RWPE2 (cell line): ENCODE measurements around the gene C1QTNF1.
A peak's percentile ranks its signal among the peaks of the same experiment; 100 is the strongest.

Experiments used
- ATAC-seq: fragments of 200-7000 bp; cut with Tn5 transposase; 3 replicates; pipeline ENCODE4 v1.9.1; 2021; ENCODE audit warnings: low read depth
- DNase-seq: peaks from one replicate; pipeline ENCODE4 v3.0.0-alpha.2; 2020; ENCODE audit warnings: low spot score
- H3K27ac ChIP-seq: fragments of 450-650 bp; 2 replicates; pipeline ENCODE4 v1.5.1; 2017; ENCODE audit warnings: mild to moderate bottlenecking; ENCODE audit not compliant: poor library complexity, severe bottlenecking
- H3K27me3 ChIP-seq: fragments of 250-450 bp; sonication (Bioruptor Pico); 2 replicates; pipeline ENCODE4 v1.5.1; 2021; ENCODE audit warnings: mild to moderate bottlenecking, moderate library complexity; ENCODE audit not compliant: insufficient read depth, poor library complexity, severe bottlenecking
- H3K36me3 ChIP-seq: fragments of 250-450 bp; sonication (Bioruptor Pico); 2 replicates; pipeline ENCODE4 v1.5.1; 2020; ENCODE audit warnings: low read depth, mild to moderate bottlenecking, moderate library complexity
- H3K4me1 ChIP-seq: fragments of 250-450 bp; sonication (Bioruptor Pico); 2 replicates; pipeline ENCODE4 v1.5.1; 2021; ENCODE audit warnings: mild to moderate bottlenecking, moderate library complexity; ENCODE audit not compliant: insufficient read depth, poor library complexity, severe bottlenecking
- H3K4me3 ChIP-seq: fragments of 250-450 bp; sonication (Bioruptor Pico); 2 replicates; pipeline ENCODE4 v1.5.1; 2021; ENCODE audit warnings: mild to moderate bottlenecking, moderate library complexity; ENCODE audit not compliant: severe bottlenecking
- H3K9me3 ChIP-seq: fragments of 250-450 bp; sonication (Bioruptor Pico); 2 replicates; pipeline ENCODE4 v1.5.1; 2021; ENCODE audit warnings: mild to moderate bottlenecking, moderate library complexity; ENCODE audit not compliant: severe bottlenecking
- TF ChIP-seq, protein P1 (sequence below): fragments of 450-650 bp; IDR thresholded peaks from one replicate; pipeline ENCODE4 v1.5.1; 2017; ENCODE audit warnings: mild to moderate bottlenecking, moderate library complexity; ENCODE audit not compliant: poor library complexity, severe bottlenecking

The C1QTNF1 gene

GRCh38 chr17:79006046-79006445 is 17.9 kb upstream of the C1QTNF1 start:
- no peaks in the 10 kb centered on the region for H3K27me3 ChIP-seq
- H3K36me3 ChIP-seq, result peaks cover 40% of the 10 kb centered on the region
- no peaks in the 10 kb centered on the region for H3K9me3 ChIP-seq
- peak overlapping the region; percentile 46 for H3K27ac ChIP-seq
- no peak for DNase-seq
- TF ChIP-seq, protein P1, sequence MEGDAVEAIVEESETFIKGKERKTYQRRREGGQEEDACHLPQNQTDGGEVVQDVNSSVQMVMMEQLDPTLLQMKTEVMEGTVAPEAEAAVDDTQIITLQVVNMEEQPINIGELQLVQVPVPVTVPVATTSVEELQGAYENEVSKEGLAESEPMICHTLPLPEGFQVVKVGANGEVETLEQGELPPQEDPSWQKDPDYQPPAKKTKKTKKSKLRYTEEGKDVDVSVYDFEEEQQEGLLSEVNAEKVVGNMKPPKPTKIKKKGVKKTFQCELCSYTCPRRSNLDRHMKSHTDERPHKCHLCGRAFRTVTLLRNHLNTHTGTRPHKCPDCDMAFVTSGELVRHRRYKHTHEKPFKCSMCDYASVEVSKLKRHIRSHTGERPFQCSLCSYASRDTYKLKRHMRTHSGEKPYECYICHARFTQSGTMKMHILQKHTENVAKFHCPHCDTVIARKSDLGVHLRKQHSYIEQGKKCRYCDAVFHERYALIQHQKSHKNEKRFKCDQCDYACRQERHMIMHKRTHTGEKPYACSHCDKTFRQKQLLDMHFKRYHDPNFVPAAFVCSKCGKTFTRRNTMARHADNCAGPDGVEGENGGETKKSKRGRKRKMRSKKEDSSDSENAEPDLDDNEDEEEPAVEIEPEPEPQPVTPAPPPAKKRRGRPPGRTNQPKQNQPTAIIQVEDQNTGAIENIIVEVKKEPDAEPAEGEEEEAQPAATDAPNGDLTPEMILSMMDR, result no peak
- H3K4me1 ChIP-seq, result peaks cover 29% of the 10 kb centered on the region
- no peak overlapping the region for H3K4me3 ChIP-seq
- no peak for ATAC-seq

DNA sequence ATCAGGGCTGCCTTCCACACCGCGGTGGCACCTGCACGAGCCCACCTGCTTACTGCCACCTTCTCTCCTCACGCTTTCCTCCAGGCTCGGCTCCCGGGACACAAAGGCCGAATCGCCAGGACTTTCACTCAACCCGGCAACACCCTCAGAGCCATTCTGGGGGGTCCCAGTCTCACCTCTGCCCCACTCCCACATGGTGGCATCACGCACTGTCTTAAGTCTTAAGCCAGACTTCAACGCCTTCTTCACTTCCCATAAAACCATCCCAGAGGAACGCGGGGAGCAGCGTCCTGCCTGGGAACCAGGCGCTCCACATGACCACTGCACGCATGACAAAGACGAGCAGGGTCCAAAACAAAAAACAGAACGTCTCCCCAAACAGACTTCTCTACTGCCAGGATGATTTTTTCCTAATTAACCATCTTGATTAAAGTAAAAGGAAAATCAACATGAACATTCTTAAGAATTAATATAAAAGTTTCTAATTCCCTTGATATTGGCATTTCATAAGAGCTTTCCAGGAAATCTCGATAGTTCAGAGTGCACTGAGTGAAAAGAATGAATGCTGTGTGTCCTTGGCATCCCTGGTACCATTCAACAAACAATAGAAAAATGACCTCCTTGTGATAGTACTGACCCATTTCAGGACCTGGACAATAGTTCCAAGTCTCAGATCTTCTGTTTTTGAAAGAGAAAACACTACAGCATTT is 17.0 kb upstream of the C1QTNF1 start:
- no peak overlapping the region for H3K4me3 ChIP-seq
- DNase-seq (peak; percentile 51), ATAC-seq (no peak)

DNA sequence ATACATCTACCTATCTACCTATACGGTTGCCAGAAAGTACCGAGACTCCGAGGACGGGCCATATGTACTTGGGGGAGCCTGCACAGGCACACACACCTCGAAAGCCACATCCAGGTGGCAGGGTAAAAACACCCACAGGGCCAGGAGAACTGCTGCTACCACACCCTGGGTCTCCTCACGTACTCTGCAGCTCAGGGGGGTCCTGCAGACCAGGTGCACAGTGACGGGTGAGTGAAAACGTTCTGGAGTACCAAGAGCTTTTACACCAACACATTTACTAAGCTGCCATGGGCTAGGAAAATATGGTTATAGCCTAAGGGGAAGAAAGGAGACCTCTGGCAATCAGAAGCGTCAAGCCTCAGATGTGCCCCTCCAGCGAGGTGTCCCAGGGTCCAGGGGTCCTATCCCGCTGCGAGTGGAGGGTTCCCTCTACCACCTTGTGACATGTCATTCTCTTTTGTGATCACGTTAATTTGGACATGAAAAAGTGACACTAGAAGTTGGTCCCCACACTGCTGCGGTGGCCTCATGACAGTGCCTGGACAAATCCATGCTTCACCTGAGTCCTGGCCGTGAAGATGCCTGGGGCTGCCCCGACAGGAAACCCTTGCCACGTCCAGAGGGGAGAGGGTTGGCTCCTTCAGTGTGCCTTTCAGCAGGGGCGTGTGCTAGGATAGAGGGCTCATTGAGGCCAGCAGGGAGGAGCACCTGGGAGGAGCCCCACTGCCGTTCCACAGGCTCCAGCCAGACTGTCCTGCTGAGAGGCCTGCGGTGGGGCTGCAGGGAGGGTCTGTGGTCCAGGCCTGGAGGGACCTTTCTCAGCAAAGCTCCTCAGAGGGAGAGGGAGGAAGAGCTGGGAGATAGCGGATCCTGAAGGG is 16.2 kb upstream of the C1QTNF1 start:
- DNase-seq, result peak; percentile 30
- Histone ChIP-seq H3K4me1 (peaks cover 40% of the 10 kb centered on the region), H3K27me3 (no peaks in the 10 kb centered on the region), H3K9me3 (no peaks in the 10 kb centered on the region), H3K27ac (no peak overlapping the region), H3K36me3 (peaks cover 33% of the 10 kb centered on the region), H3K4me3 (no peak overlapping the region)
- no peak for ATAC-seq
- TF ChIP-seq, protein P1, result no peak

More for the DNA sequence above, 17.0 kb upstream of the C1QTNF1 start:
- Histone ChIP-seq H3K9me3 (no peaks in the 10 kb centered on the region), H3K27ac (no peak overlapping the region), H3K36me3 (peaks cover 40% of the 10 kb centered on the region), H3K4me1 (peaks cover 38% of the 10 kb centered on the region), H3K27me3 (no peaks in the 10 kb centered on the region)
- TF ChIP-seq, protein P1, result no peak

- TF ChIP-seq, protein P1, result no peak
- Histone ChIP-seq H3K4me3 (peak overlapping the region; percentile 95), H3K27ac (peak overlapping the region; percentile 56), H3K27me3 (no peaks in the 10 kb centered on the region), H3K9me3 (peaks cover under 1% of the 10 kb centered on the region), H3K4me1 (peaks cover 40% of the 10 kb centered on the region), H3K36me3 (peaks cover 24% of the 10 kb centered on the region)
- DNase-seq, result no peak
- no peak; the same call in 2 of the 3 replicates for ATAC-seq
Observed at GRCh38 chr17:79008666-79009387, 15.1 kb upstream of the C1QTNF1 start.
